Mononuclear cell (primary cell): ENCODE results near the gene CACNA2D3. TPM values are rescaled to one million over a fixed set of nuclear protein-coding genes. Genes with fewer than 3 reads are reported as not detected.

Source experiments
- H3K27me3 ChIP-seq: 2 replicates; pipeline ENCODE4 v1.6.0; 2011; ENCODE audit warnings: low read length, control low read depth; ENCODE audit not compliant: insufficient read depth
- H3K4me1 ChIP-seq: 2 replicates; pipeline ENCODE4 v1.5.1; 2011; ENCODE audit warnings: mild to moderate bottlenecking, low read length, control low read depth; ENCODE audit not compliant: insufficient read depth
- H3K4me3 ChIP-seq: 2 replicates; pipeline ENCODE4 v1.5.1; 2011; ENCODE audit warnings: mild to moderate bottlenecking, low read length, moderate library complexity
- H3K9me3 ChIP-seq: 2 replicates; pipeline ENCODE4 v1.5.1; 2011; ENCODE audit warnings: low read depth, mild to moderate bottlenecking, control low read depth, low read length
- total RNA-seq: library from RNA; depleted of rRNA; stranded (reverse); fragments of >200 nt; gene quantifications from one replicate; pipeline ENCODE4 v1.2.3, GENCODE V29; 2012

Gene CACNA2D3
- total RNA-seq, 1 donor = 2.0 TPM

GRCh38 chr3:54296531-54296930 lies 174.2 kb downstream of the CACNA2D3 start:
- Histone ChIP-seq H3K9me3 (no peaks in the 10 kb centered on the region), H3K27me3 (no peaks in the 10 kb centered on the region), H3K4me3 (no peak overlapping the region), H3K4me1 (no peaks in the 10 kb centered on the region)

GRCh38 chr3:54299169-54299935 lies 177.0 kb downstream of the CACNA2D3 start:
- Histone ChIP-seq H3K4me1 (no peaks in the 10 kb centered on the region), H3K4me3 (no peak overlapping the region), H3K27me3 (no peaks in the 10 kb centered on the region), H3K9me3 (no peaks in the 10 kb centered on the region)

GRCh38 chr3:54303517-54304375 lies 181.4 kb downstream of the CACNA2D3 start:
- Histone ChIP-seq H3K4me1 (no peaks in the 10 kb centered on the region), H3K27me3 (no peaks in the 10 kb centered on the region), H3K4me3 (no peak overlapping the region), H3K9me3 (no peaks in the 10 kb centered on the region)

GRCh38 chr3:54304877-54305276 lies 182.5 kb downstream of the CACNA2D3 start:
- H3K4me3 ChIP-seq = no peak overlapping the region
- H3K4me1 ChIP-seq = no peaks in the 10 kb centered on the region
- no peaks in the 10 kb centered on the region for H3K27me3 ChIP-seq
- H3K9me3 ChIP-seq = no peaks in the 10 kb centered on the region

- no peak overlapping the region for H3K4me3 ChIP-seq
Measured at GRCh38 chr3:54305409-54306099, 183.2 kb downstream of the CACNA2D3 start.

GRCh38 chr3:54307566-54308180 lies 185.3 kb downstream of the CACNA2D3 start:
- Histone ChIP-seq H3K27me3 (no peaks in the 10 kb centered on the region), H3K4me3 (no peak overlapping the region), H3K4me1 (no peaks in the 10 kb centered on the region), H3K9me3 (no peaks in the 10 kb centered on the region)

More at GRCh38 chr3:54305409-54306099, 183.2 kb downstream of the CACNA2D3 start:
- Histone ChIP-seq H3K27me3 (no peaks in the 10 kb centered on the region), H3K4me1 (no peaks in the 10 kb centered on the region), H3K9me3 (no peaks in the 10 kb centered on the region)

- no peaks in the 10 kb centered on the region for H3K27me3 ChIP-seq
- no peaks in the 10 kb centered on the region for H3K9me3 ChIP-seq
- H3K4me3 ChIP-seq = no peak overlapping the region
- no peaks in the 10 kb centered on the region for H3K4me1 ChIP-seq
Measured at GRCh38 chr3:54309601-54310000, 187.2 kb downstream of the CACNA2D3 start.

- H3K27me3 ChIP-seq = no peaks in the 10 kb centered on the region
- H3K4me3 ChIP-seq = no peak overlapping the region
- H3K9me3 ChIP-seq = no peaks in the 10 kb centered on the region
- no peaks in the 10 kb centered on the region for H3K4me1 ChIP-seq
Measured at GRCh38 chr3:54311211-54311747, 188.9 kb downstream of the CACNA2D3 start.

GRCh38 chr3:54312156-54312899 lies 190.0 kb downstream of the CACNA2D3 start:
- Histone ChIP-seq H3K4me1 (no peaks in the 10 kb centered on the region), H3K4me3 (no peak overlapping the region), H3K27me3 (no peaks in the 10 kb centered on the region), H3K9me3 (no peaks in the 10 kb centered on the region)

- H3K4me3 ChIP-seq = no peak overlapping the region
Measured at GRCh38 chr3:54313418-54313817, 191.1 kb downstream of the CACNA2D3 start.

GRCh38 chr3:54321520-54321919 lies 199.2 kb downstream of the CACNA2D3 start:
- Histone ChIP-seq H3K27me3 (no peaks in the 10 kb centered on the region), H3K4me1 (no peaks in the 10 kb centered on the region), H3K4me3 (no peak overlapping the region), H3K9me3 (no peaks in the 10 kb centered on the region)

More at GRCh38 chr3:54313418-54313817, 191.1 kb downstream of the CACNA2D3 start:
- Histone ChIP-seq H3K4me1 (no peaks in the 10 kb centered on the region), H3K9me3 (no peaks in the 10 kb centered on the region), H3K27me3 (no peaks in the 10 kb centered on the region)

- no peaks in the 10 kb centered on the region for H3K4me1 ChIP-seq
- no peak overlapping the region for H3K4me3 ChIP-seq
- no peaks in the 10 kb centered on the region for H3K9me3 ChIP-seq
- no peaks in the 10 kb centered on the region for H3K27me3 ChIP-seq
Measured at GRCh38 chr3:54322354-54322753, 200.0 kb downstream of the CACNA2D3 start.

GRCh38 chr3:54324103-54324502 lies 201.8 kb downstream of the CACNA2D3 start:
- no peaks in the 10 kb centered on the region for H3K4me1 ChIP-seq
- no peaks in the 10 kb centered on the region for H3K9me3 ChIP-seq
- H3K27me3 ChIP-seq = no peaks in the 10 kb centered on the region
- no peak overlapping the region for H3K4me3 ChIP-seq

- Histone ChIP-seq H3K4me1 (no peaks in the 10 kb centered on the region), H3K27me3 (no peaks in the 10 kb centered on the region), H3K4me3 (no peak overlapping the region), H3K9me3 (no peaks in the 10 kb centered on the region)
Measured at GRCh38 chr3:54326951-54327350, 204.6 kb downstream of the CACNA2D3 start.
